ENCODE measurements around the gene PRR22.

PRR22 gene

GRCh38 chr19:5808120-5808816 lies 23.7 kb upstream of the PRR22 start:
- CTCF ChIA-PET, result interaction anchor here (0.6 to 1.0 kb wide), 4 partner anchors 14 to 18 kb away, joined by 3 to 6 read pairs (median 4); no protein-coding TSS in a partner anchor
- no peak for TF ChIP-seq CTCF (conservative IDR thresholded peaks at IDR 0.05; ENCODE audit: low read depth)
- H3K27ac ChIP-seq, result peak overlapping the region; percentile 62; the same call in 1 of the 2 replicates
- DNase-seq (ENCODE audit: low spot score), result no peak
- POLR2A ChIA-PET (ENCODE audit: low non-redundant PET), result interaction anchor here (0.7 kb wide), 1 partner anchor 1151 kb away, joined by 6 read pairs; no protein-coding TSS in a partner anchor

DNA sequence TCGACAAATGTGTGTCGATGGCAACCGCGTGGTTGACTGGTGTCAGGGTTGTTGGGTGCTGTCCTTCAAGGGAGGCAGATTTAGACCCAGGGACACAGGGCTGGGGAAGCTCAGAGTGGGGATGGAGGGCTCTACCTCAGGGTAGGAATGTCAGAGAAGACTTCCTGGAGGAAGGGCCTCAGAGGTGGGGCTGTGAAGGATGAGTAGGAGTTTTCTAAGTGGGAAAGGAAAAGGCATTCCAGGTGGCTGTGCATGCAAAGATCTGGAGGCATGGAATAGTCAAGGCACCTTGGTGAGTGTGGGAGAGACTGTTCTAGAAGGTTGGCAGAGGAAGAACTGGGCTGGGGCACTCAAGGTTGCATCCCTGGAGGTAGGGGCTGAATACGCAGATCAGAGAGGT lies 22.4 kb upstream of the PRR22 start:
- H3K27ac ChIP-seq, result peak overlapping the region; percentile 27
- DNase-seq (ENCODE audit: low spot score), result no peak
- TF ChIP-seq CTCF (conservative IDR thresholded peaks at IDR 0.05; ENCODE audit: low read depth), result no peak
- ChIA-PET CTCF (interaction anchor here (0.6 to 1.0 kb wide), 4 partner anchors 16 to 89 kb away, joined by 3 to 7 read pairs (median 4); no protein-coding TSS in a partner anchor), POLR2A (ENCODE audit: low non-redundant PET) (no interaction called here)

DNA sequence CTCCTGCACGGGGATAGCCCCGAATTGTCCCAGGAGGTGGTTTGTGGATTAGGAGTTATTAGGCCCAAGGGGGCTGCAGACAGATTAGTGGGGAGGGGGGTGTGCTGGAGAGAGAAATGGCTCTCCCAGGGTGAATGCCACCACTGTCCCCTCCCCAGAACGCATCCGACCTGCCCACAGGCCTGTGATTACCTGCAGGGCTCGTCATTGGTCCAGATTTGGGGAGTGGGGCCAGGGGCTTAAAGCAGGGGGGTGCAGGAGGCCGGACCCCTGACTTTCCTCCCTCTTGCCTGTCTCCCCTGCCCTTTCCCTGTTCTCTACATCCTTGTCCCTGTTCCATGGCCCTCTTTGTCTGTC lies 21.6 kb upstream of the PRR22 start:
- TF ChIP-seq CTCF (conservative IDR thresholded peaks at IDR 0.05; ENCODE audit: low read depth), result peak; percentile 42
- ChIA-PET POLR2A (ENCODE audit: low non-redundant PET) (no interaction called here), CTCF (interaction anchor here (0.7 to 1.0 kb wide), 5 partner anchors 17 to 94 kb away, joined by 3 to 7 read pairs (median 3); no protein-coding TSS in a partner anchor)

GRCh38 chr19:5805462-5806132 lies 21.1 kb upstream of the PRR22 start:
- peak; percentile 83 for TF ChIP-seq CTCF (conservative IDR thresholded peaks at IDR 0.05; ENCODE audit: low read depth)
- POLR2A ChIA-PET (ENCODE audit: low non-redundant PET), result no interaction called here
- DNase-seq (ENCODE audit: low spot score), result peak; percentile 60
- CTCF ChIA-PET, result interaction anchor here (0.5 to 1.0 kb wide), 3 partner anchors 21 to 85 kb away, joined by 3 read pairs; no protein-coding TSS in a partner anchor
- peak overlapping the region; percentile 27 for H3K27ac ChIP-seq

More for the DNA sequence above, 21.6 kb upstream of the PRR22 start:
- H3K27ac ChIP-seq, result peak overlapping the region; percentile 27
- DNase-seq (ENCODE audit: low spot score), result no peak

DNA sequence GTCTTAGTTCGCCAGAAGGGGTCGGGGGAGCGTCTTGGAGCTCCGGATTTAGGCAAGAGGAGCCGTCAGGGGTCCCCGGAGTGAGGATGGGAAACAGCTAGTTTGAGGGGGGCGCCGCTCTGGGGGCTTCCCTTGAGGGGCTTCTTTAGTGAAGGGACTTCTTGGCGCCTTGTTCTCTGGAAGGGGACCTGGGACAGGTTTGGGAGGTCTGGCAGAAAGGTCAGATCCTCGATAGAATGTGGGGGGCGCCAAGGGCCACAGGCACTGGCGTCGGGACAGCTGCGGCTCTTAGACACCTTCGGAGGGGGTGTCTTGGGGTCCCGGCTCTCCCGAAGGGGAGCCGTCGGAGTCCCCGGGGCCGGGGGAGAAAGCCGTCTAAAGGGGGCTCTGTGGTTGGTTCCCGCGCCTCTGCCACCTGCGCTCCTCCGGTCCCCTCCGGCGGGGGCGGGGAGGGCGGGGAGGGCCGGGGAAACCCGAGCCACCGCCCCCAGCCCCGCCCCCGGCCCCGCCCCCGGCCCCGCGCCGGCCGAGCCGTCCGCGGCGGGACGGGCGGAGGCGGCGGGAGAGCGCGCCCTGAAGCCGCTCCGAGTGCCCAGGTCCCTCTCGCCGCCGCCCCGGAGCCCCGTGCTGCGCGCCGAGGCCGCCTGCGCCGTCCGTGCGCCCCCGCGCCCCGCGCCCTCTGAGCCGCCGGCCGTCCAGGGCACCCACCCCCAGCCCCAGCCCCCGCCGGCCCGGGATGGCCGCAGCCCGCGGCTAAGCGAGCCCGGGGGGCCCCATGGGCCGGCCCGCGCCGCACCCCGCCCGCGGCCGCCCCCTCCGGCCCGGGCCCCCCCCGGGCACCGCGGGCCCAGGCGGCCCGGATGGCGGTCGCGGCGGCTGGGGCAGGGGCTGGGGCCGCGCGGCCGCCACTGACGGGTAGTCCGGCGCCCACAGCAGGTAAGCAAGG lies 20.2 kb upstream of the PRR22 start, which contains the start of gene NRTN:
TSS of gene NRTN (plus strand) at position 552 of the 946 bp plus-strand sequence. CDS start 19,099 bp downstream, outside the sequence.
- TF ChIP-seq CTCF (conservative IDR thresholded peaks at IDR 0.05; ENCODE audit: low read depth), result no peak
- CTCF ChIA-PET, result interaction anchor here (0.5 to 1.7 kb wide), 40 partner anchors 9 to 1258 kb away, joined by 3 to 20 read pairs (median 4); partner anchors contain the start of genes CAPS, CATSPERD, DUS3L and FUT3
- POLR2A ChIA-PET (ENCODE audit: low non-redundant PET), result interaction anchor here (0.5 to 1.2 kb wide), 4 partner anchors 17 to 99 kb away, joined by 3 to 7 read pairs (median 4); partner anchors contain the start of gene NDUFA11
- H3K27ac ChIP-seq, result peak within 1 kb of the TSS; percentile 39
- DNase-seq (ENCODE audit: low spot score), result peak; percentile 65
